ENCODE data around the gene CROCC2.
"Not testable (repeated sequence)": the region's sequence is repeated elsewhere in the genome, so short reads cannot be mapped to it uniquely, and the experiment has no call there.

The CROCC2 gene

DNA sequence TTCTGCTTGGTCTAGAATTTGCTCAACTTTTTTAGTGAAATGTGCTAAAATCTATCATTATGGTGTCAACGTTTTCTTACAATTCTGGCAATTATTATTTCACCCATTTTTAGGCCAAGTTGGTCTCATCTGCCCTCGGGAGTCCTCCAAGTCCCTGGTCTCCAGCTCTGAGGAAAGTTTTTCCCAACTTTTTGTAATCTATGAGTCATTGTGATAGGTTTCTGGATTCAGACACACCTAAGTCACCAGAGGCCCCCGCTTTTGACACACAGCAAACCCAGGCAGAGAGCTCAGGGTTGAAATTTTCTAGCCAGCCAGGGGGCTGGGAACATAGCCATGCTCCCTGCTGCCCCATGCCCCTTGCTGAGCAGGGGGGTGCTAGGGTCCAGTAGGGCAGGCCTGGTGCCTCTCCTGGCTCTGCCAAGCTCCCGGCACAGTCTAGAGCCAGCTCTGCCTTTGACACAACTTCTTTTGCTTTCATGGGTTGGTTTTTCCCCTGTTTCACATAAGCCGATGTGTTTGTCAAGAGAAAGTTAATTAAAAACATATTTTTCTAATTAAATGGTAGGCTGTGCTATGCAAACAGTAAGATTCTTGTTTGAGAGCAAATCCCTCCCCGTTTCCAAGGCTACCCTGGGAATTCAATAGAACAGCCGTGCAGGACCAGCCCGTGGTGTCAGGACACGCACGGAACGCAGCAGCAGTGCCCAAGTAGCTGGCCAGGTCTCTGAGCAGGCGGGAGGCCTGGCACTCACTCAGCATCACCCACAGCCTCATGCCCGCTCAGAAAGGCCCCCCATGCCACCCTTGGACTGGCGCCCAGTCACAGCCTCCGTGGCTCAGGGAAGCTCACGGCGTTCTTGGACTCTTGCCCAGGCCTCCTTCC is 66.7 kb downstream of the CROCC2 start:
- no peak overlapping the region for H2AFZ ChIP-seq (ENCODE audit: low read depth, low read length)
- H3K27me3 ChIP-seq (ENCODE audit: insufficient read depth, low read length, poor library complexity): no peaks in the 10 kb centered on the region
- no peak for TF ChIP-seq CTCF (IDR thresholded peaks at IDR 0.05; ENCODE audit: borderline replicate concordance, extremely low read depth, low read length, poor library complexity, severe bottlenecking)
- TF ChIP-seq EZH2 (IDR thresholded peaks at IDR 0.05; ENCODE audit: borderline replicate concordance, low read depth, low read length, severe bottlenecking): no peak
- H3K4me2 ChIP-seq (ENCODE audit: insufficient read depth, low read length): no peak overlapping the region
- no peak overlapping the region for H3K9ac ChIP-seq (ENCODE audit: low read depth, low read length)
- no peak for ATAC-seq (ENCODE audit: insufficient read depth, low read depth)
- H3K27ac ChIP-seq (ENCODE audit: low read length): no peak overlapping the region
- no peak overlapping the region for H3K4me3 ChIP-seq (ENCODE audit: low read depth in 1 of 2, low read length in 2 of 2)
- DNase-seq: no peak
- H3K36me3 ChIP-seq (ENCODE audit: insufficient read depth, low read length): no peaks in the 10 kb centered on the region
- H3K79me2 ChIP-seq (ENCODE audit: insufficient read depth, low read length): no peaks in the 10 kb centered on the region
- H4K20me1 ChIP-seq (ENCODE audit: insufficient read depth, low read length): no peaks in the 10 kb centered on the region
- peaks cover 3% of the 10 kb centered on the region for H3K9me3 ChIP-seq (ENCODE audit: insufficient read depth, low read length, severe bottlenecking)
- H3K4me1 ChIP-seq (ENCODE audit: insufficient read depth, low read length): no peaks in the 10 kb centered on the region

DNA sequence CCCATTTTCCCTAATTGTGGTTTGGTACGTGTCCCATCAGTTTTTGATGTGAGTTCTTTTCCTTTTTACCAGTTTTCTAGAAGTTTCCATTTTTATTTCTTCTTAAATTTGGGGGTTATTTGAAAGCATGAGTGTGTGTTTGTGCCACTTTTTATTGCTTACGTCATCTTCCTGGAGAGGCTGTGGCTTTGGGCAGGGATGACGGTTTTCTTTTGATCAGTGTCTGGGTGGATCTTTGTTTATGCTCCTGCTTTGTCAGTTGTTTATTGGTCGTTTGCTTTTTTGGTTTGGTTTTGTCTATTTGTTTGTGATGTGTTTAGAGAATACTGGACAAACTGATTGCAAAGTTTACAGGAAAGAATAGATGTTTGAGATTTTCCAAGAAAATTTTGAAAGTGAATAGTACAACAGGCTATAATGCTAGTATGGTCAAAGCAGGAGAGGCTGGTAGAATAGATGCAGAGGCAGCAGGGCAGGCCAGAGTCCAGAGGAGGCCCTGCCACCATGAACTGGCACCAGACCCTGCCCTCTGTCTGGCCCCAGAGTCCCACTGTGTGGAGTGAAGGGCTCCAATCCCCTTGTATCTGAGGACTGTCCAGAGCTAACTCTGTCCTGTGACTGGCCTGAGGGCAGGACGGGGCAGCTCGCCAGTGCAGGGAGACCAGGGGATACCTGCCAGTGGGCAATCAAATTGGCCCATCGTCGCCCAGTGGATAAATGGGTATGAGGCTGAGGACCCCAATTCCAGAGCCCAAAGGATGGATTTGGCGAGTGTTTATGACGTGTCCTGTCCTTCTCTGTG is 68.8 kb downstream of the CROCC2 start:
- ATAC-seq (ENCODE audit: insufficient read depth, low read depth): no peak
- H3K4me2 ChIP-seq (ENCODE audit: insufficient read depth, low read length): no peak overlapping the region
- no peak overlapping the region for H2AFZ ChIP-seq (ENCODE audit: low read depth, low read length)
- H3K27me3 ChIP-seq (ENCODE audit: insufficient read depth, low read length, poor library complexity): no peaks in the 10 kb centered on the region
- no peak overlapping the region for H3K27ac ChIP-seq (ENCODE audit: low read length)
- no peaks in the 10 kb centered on the region for H3K4me1 ChIP-seq (ENCODE audit: insufficient read depth, low read length)
- H3K9me3 ChIP-seq (ENCODE audit: insufficient read depth, low read length, severe bottlenecking): peaks cover 3% of the 10 kb centered on the region
- no peak overlapping the region for H3K4me3 ChIP-seq (ENCODE audit: low read depth in 1 of 2, low read length in 2 of 2)
- no peak overlapping the region for H3K9ac ChIP-seq (ENCODE audit: low read depth, low read length)
- no peaks in the 10 kb centered on the region for H3K79me2 ChIP-seq (ENCODE audit: insufficient read depth, low read length)
- no peaks in the 10 kb centered on the region for H3K36me3 ChIP-seq (ENCODE audit: insufficient read depth, low read length)
- H4K20me1 ChIP-seq (ENCODE audit: insufficient read depth, low read length): no peaks in the 10 kb centered on the region
- DNase-seq: no peak
- no peak for TF ChIP-seq EZH2 (IDR thresholded peaks at IDR 0.05; ENCODE audit: borderline replicate concordance, low read depth, low read length, severe bottlenecking)
- no peak for TF ChIP-seq CTCF (IDR thresholded peaks at IDR 0.05; ENCODE audit: borderline replicate concordance, extremely low read depth, low read length, poor library complexity, severe bottlenecking)

DNA sequence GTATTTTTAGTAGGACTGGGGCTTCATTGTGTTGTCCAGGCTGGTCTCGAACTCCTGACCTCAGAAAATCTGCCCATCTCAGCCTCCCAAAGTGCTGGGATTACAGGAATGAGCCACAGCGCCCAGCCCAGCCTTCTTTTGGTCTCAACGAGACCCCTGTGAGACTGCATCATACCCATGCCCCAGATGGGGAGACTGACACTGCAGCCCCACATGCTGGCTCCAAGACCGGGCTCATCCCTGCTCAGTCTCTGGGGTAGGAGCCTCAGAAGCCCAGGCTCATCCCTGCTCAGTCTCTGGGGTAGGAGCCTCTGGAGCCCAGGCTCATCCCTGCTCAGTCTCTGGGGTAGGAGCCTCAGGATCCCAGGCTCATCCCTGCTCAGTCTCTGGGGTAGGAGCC is 69.8 kb downstream of the CROCC2 start:
- not testable (repeated sequence) for DNase-seq; H3K36me3 ChIP-seq (ENCODE audit: insufficient read depth, low read length); H3K79me2 ChIP-seq (ENCODE audit: insufficient read depth, low read length)

DNA sequence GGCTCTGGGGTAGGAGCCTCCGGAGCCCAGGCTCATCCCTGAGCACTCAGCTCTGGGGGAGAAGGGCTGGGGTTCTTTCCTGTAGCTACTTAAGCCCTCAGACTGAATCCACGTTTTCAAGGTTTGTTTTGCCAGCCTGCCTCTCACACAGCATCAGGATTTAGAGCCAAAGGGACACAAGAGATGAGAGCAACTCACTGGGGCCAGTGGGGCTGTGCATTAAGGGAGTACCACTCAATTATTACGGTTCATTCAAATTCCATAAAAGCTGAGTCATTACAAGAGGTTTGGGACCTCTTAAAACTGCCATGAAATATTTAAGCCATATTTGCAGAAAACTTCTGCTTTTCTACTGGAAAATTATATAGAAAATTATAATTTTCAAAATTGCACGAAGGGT is 75.1 kb downstream of the CROCC2 start:
- H3K4me1 ChIP-seq (ENCODE audit: insufficient read depth, low read length): no peaks in the 10 kb centered on the region
- no peaks in the 10 kb centered on the region for H3K79me2 ChIP-seq (ENCODE audit: insufficient read depth, low read length)
- H3K27ac ChIP-seq (ENCODE audit: low read length): no peak overlapping the region
- no peaks in the 10 kb centered on the region for H3K36me3 ChIP-seq (ENCODE audit: insufficient read depth, low read length)
- no peak for DNase-seq
- H3K9ac ChIP-seq (ENCODE audit: low read depth, low read length): no peak overlapping the region
- no peak overlapping the region for H3K4me3 ChIP-seq (ENCODE audit: low read depth in 1 of 2, low read length in 2 of 2)
- no peak overlapping the region for H2AFZ ChIP-seq (ENCODE audit: low read depth, low read length)
- no peak overlapping the region for H3K4me2 ChIP-seq (ENCODE audit: insufficient read depth, low read length)
- no peak for TF ChIP-seq CTCF (IDR thresholded peaks at IDR 0.05; ENCODE audit: borderline replicate concordance, extremely low read depth, low read length, poor library complexity, severe bottlenecking)
- no peak for TF ChIP-seq EZH2 (IDR thresholded peaks at IDR 0.05; ENCODE audit: borderline replicate concordance, low read depth, low read length, severe bottlenecking)
- peaks cover 4% of the 10 kb centered on the region for H4K20me1 ChIP-seq (ENCODE audit: insufficient read depth, low read length)
- no peaks in the 10 kb centered on the region for H3K9me3 ChIP-seq (ENCODE audit: insufficient read depth, low read length, severe bottlenecking)
- ATAC-seq (ENCODE audit: insufficient read depth, low read depth): no peak
- no peaks in the 10 kb centered on the region for H3K27me3 ChIP-seq (ENCODE audit: insufficient read depth, low read length, poor library complexity)

More for the DNA sequence above, 69.8 kb downstream of the CROCC2 start:
- not testable (repeated sequence) for H3K4me2 ChIP-seq (ENCODE audit: insufficient read depth, low read length); H3K27me3 ChIP-seq (ENCODE audit: insufficient read depth, low read length, poor library complexity); H3K27ac ChIP-seq (ENCODE audit: low read length); H2AFZ ChIP-seq (ENCODE audit: low read depth, low read length); H3K4me3 ChIP-seq (ENCODE audit: low read depth in 1 of 2, low read length in 2 of 2); H3K4me1 ChIP-seq (ENCODE audit: insufficient read depth, low read length); H3K9ac ChIP-seq (ENCODE audit: low read depth, low read length); H4K20me1 ChIP-seq (ENCODE audit: insufficient read depth, low read length); ATAC-seq (ENCODE audit: insufficient read depth, low read depth); H3K9me3 ChIP-seq (ENCODE audit: insufficient read depth, low read length, severe bottlenecking)

Data from DND-41 (cell line).